GM12878 (cell line): Measurements from ENCODE around the gene FNIP1. TPM values are rescaled to one million over a fixed set of nuclear protein-coding genes. Genes with fewer than 3 reads are reported as not detected.

Source experiments
- ATAC-seq: fragments of 200-7000 bp; cut with Tn5 transposase; 3 replicates; pipeline ENCODE4 v1.9.1; 2020; ENCODE audit warnings: mild to moderate bottlenecking, moderate library complexity
- BruUV-seq: library from RNA; stranded (reverse); fragments of 400-500 nt; replicated peaks from 2 replicates; lab custom pipeline; 2021; lab: Mats Ljungman, UMichigan
- CTCF ChIA-PET: fragments of 300-600 bp; sonication (Branson Sonifier 250); formaldehyde crosslinking; extraction: SDS; loops from one replicate; lab custom pipeline; 2021; ENCODE audit warnings: inconsistent platforms; lab: Yijun Ruan, JAX
- POLR2A ChIA-PET: fragments of 350-600 bp; formaldehyde crosslinking; extraction: SDS; loops from one replicate; lab custom pipeline; 2021; ENCODE audit warnings: inconsistent platforms; lab: Charles Lee
- RAD21 ChIA-PET: fragments of 300-600 bp; sonication (Branson Sonifier 250); formaldehyde crosslinking; loops from one replicate; lab custom pipeline; 2023; ENCODE audit warnings: antibody characterized with exemption; ENCODE audit not compliant: unreplicated experiment; lab: Charles Lee
- SMC1A ChIA-PET: fragments of 300-600 bp; sonication (Branson Sonifier 250); formaldehyde crosslinking; loops from one replicate; lab custom pipeline; 2023; ENCODE audit not compliant: unreplicated experiment, uncharacterized antibody; lab: Charles Lee
- DNase-seq: peaks from one replicate; pipeline ENCODE4 v3.0.0-alpha.2; 2011; ENCODE audit warnings: low read depth, low spot score
- FAIRE-seq: peaks from 3 replicates; lab custom pipeline; 2011; peaks lifted over from hg19 to GRCh38; lab: Jason Lieb, UNC
- H2AFZ ChIP-seq: 2 replicates; pipeline ENCODE4 v1.6.0; 2011; ENCODE audit warnings: low read depth, low read length, control low read depth; ENCODE audit not compliant: control insufficient read depth
- H3K27ac ChIP-seq: 2 replicates; pipeline ENCODE4 v1.5.1; 2011; ENCODE audit warnings: control low read depth; ENCODE audit not compliant: control insufficient read depth, insufficient read depth
- H3K27me3 ChIP-seq, 2 experiments: replicated peaks in 1 of 2; 2 replicates each; pipeline versions ENCODE4 v1.6.0 to v1.6.1; 2011; ENCODE audit warnings: low read length in 1 of 2; ENCODE audit not compliant: control insufficient read depth in 2 of 2, insufficient read depth in 2 of 2
- H3K36me3 ChIP-seq, 2 experiments: 2 replicates each; pipeline ENCODE4 v1.5.1; 2011; ENCODE audit warnings: low read length in 1 of 2; ENCODE audit not compliant: control insufficient read depth in 2 of 2, insufficient read depth in 2 of 2
- H3K4me1 ChIP-seq: 2 replicates; pipeline ENCODE4 v1.6.1; 2011; ENCODE audit warnings: mild to moderate bottlenecking, low read length, moderate library complexity, mixed read lengths; ENCODE audit not compliant: control insufficient read depth, insufficient read depth
- H3K4me2 ChIP-seq: 2 replicates; pipeline ENCODE4 v1.6.0; 2011; ENCODE audit warnings: control low read depth; ENCODE audit not compliant: control insufficient read depth, insufficient read depth
- H3K4me3 ChIP-seq: fragments of 200-600 bp; sonication (generic); 2 replicates; pipeline ENCODE4 v1.5.1; 2016
- H3K79me2 ChIP-seq: 2 replicates; pipeline ENCODE4 v1.6.0; 2011; ENCODE audit warnings: low read length; ENCODE audit not compliant: control insufficient read depth, insufficient read depth
- H3K9ac ChIP-seq: 2 replicates; pipeline ENCODE4 v1.8.0; 2011; ENCODE audit warnings: low read length, control low read depth, mixed read lengths; ENCODE audit not compliant: control insufficient read depth, insufficient read depth
- H3K9me3 ChIP-seq: replicated peaks from 3 replicates; pipeline ENCODE4 v1.5.1; 2011; ENCODE audit warnings: mild to moderate bottlenecking, low read length; ENCODE audit not compliant: control insufficient read depth, insufficient read depth
- H4K20me1 ChIP-seq: 2 replicates; pipeline ENCODE4 v1.6.0; 2011; ENCODE audit not compliant: control insufficient read depth, insufficient read depth
- ASH2L ChIP-seq: fragments of 300-600, 200-600 bp; sonication (generic); IDR thresholded peaks from 2 replicates; pipeline ENCODE4 v1.6.1; 2017; ENCODE audit warnings: low read depth, mild to moderate bottlenecking, borderline replicate concordance
- EGR1 ChIP-seq, 2 experiments: IDR thresholded peaks; 1 replicate in 1 of 2; 2 replicates in 1 of 2; pipeline ENCODE4 v1.6.1; 2011 to 2012; ENCODE audit warnings: low read depth in 2 of 2, low read length in 2 of 2, borderline replicate concordance in 1 of 2, mild to moderate bottlenecking in 1 of 2, moderate library complexity in 1 of 2
- HDGF ChIP-seq: fragments of 450-650 bp; IDR thresholded peaks from 2 replicates; pipeline ENCODE4 v1.6.1; 2016; ENCODE audit warnings: antibody characterized with exemption
- IKZF1 ChIP-seq: fragments of 450-650 bp; conservative IDR thresholded peaks from 2 replicates; pipeline ENCODE4 v1.6.1; 2017; ENCODE audit warnings: antibody characterized with exemption, mild to moderate bottlenecking
- JUNB ChIP-seq: IDR thresholded peaks from 2 replicates; pipeline ENCODE4 v1.6.1; 2016; ENCODE audit warnings: antibody characterized with exemption, mild to moderate bottlenecking
- NR2F1 ChIP-seq: fragments of 450-650 bp; conservative IDR thresholded peaks from 2 replicates; pipeline ENCODE4 v1.6.1; 2017; ENCODE audit warnings: mild to moderate bottlenecking
- RFX5 ChIP-seq: IDR thresholded peaks from 2 replicates; pipeline ENCODE4 v1.6.1; 2011; ENCODE audit warnings: low read depth, low read length, improper control_type of control experiment
- TCF3 ChIP-seq: IDR thresholded peaks from 2 replicates; pipeline ENCODE4 v1.6.1; 2012; ENCODE audit warnings: low read depth, mild to moderate bottlenecking, low read length, borderline replicate concordance; ENCODE audit not compliant: insufficient read depth
- in situ Hi-C: fragments of 300-500 bp; cut with MboI; formaldehyde crosslinking; loops from 9 replicates; pipeline ENCODE4 v1.14.3; 2018; ENCODE audit warnings: mixed read lengths
- intact Hi-C: fragments of 100-400 bp; cut with micrococcal nuclease; formaldehyde crosslinking; loops from one replicate; pipeline ENCODE4 v1.14.2; 2022; ENCODE audit not compliant: unreplicated experiment
- polyA plus RNA-seq, 11 experiments: library from polyadenylated mRNA; depleted of rRNA in 4 of 11; unstranded in 6 of 11; stranded (reverse) in 5 of 11; fragments of >200 nt; fragmentation: Nextera tagmentation in 4 of 11; fragmentation: Illumina TruSeq in 1 of 11; extraction: Ambion mirVana in 4 of 11; extraction: Trizol in 1 of 11; gene quantifications; 1 replicate in 1 of 11; 2 replicates in 10 of 11; pipeline versions ENCODE4 v1.2.1 to v1.2.3, GENCODE V29; 2011 to 2016; ENCODE audit warnings: inconsistent platforms in 2 of 11, missing spikeins in 2 of 11, low read depth in 1 of 11
- total RNA-seq, 4 experiments: library from RNA; depleted of rRNA in 3 of 4; stranded (reverse); fragments of >200 nt in 3 of 4; fragmentation: Illumina TruSeq in 1 of 4; extraction: Trizol in 1 of 4; gene quantifications; 2 replicates each; pipeline versions ENCODE4 v1.2.1 to v1.2.3, GENCODE V29; 2013 to 2021
- TF ChIP-seq, protein P1 (sequence below): fragments of 450-650 bp; IDR thresholded peaks from 2 replicates; pipeline ENCODE4 v1.6.1; 2017; ENCODE audit warnings: low read depth, mild to moderate bottlenecking, moderate library complexity
- TF ChIP-seq, protein P2 (sequence below): IDR thresholded peaks from 2 replicates; pipeline ENCODE4 v1.6.1; 2012; ENCODE audit warnings: low read length, inconsistent platforms

The FNIP1 gene
- total and polyA plus RNA-seq, 10 of the 15 experiments (the other 5 are each of a cell fraction or from before 2014, with no cell fraction given) = 4.3 to 18.0 (median 14.0) TPM

- Histone ChIP-seq H3K79me2 (no peaks in the 10 kb centered on the region), H3K4me3 (no peak overlapping the region), H3K27me3 (no peaks in the 10 kb centered on the region), H3K4me2 (no peak overlapping the region)
- DNase-seq (no peak), ATAC-seq (no peak)
- intact Hi-C loops = no loop called here
- no TSS peak for BruUV-seq
- no peak for TF ChIP-seq RFX5
- TF ChIP-seq EGR1 (IDR thresholded peaks at IDR 0.05; ENCODE audit: borderline replicate concordance in 1 of 2, low read depth in 2 of 2, low read length in 2 of 2) = no peak
- TF ChIP-seq, protein P1, sequence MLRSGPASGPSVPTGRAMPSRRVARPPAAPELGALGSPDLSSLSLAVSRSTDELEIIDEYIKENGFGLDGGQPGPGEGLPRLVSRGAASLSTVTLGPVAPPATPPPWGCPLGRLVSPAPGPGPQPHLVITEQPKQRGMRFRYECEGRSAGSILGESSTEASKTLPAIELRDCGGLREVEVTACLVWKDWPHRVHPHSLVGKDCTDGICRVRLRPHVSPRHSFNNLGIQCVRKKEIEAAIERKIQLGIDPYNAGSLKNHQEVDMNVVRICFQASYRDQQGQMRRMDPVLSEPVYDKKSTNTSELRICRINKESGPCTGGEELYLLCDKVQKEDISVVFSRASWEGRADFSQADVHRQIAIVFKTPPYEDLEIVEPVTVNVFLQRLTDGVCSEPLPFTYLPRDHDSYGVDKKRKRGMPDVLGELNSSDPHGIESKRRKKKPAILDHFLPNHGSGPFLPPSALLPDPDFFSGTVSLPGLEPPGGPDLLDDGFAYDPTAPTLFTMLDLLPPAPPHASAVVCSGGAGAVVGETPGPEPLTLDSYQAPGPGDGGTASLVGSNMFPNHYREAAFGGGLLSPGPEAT = no peak
- TF ChIP-seq, protein P2, sequence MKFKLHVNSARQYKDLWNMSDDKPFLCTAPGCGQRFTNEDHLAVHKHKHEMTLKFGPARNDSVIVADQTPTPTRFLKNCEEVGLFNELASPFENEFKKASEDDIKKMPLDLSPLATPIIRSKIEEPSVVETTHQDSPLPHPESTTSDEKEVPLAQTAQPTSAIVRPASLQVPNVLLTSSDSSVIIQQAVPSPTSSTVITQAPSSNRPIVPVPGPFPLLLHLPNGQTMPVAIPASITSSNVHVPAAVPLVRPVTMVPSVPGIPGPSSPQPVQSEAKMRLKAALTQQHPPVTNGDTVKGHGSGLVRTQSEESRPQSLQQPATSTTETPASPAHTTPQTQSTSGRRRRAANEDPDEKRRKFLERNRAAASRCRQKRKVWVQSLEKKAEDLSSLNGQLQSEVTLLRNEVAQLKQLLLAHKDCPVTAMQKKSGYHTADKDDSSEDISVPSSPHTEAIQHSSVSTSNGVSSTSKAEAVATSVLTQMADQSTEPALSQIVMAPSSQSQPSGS = no peak
- TF ChIP-seq NR2F1 = no peak
- TF ChIP-seq IKZF1 = no peak
- no peak for TF ChIP-seq JUNB
- TF ChIP-seq TCF3 = no peak
- no peak for TF ChIP-seq ASH2L
- no peak for TF ChIP-seq HDGF
- TF ChIP-seq, all 136 proteins: peak for 0
- SMC1A ChIA-PET = no interaction called here
- RAD21 ChIA-PET = no interaction called here
- CTCF ChIA-PET = no interaction called here
- no peak overlapping the region for H3K27ac ChIP-seq
- peaks cover 0 to 4% of the 10 kb centered on the region in 2 experiments; a peak in 1 of 4 replicates for H3K36me3 ChIP-seq
- H3K4me1 ChIP-seq = 0 out of 2 replicates have a peak, but pooled peaks cover 3% of the 10 kb centered on the region
- POLR2A ChIA-PET = no interaction called here
- no peak overlapping the region for H2AFZ ChIP-seq
- no peak overlapping the region for H3K9ac ChIP-seq
- no peaks in the 10 kb centered on the region for H4K20me1 ChIP-seq
- no peaks in the 10 kb centered on the region for H3K9me3 ChIP-seq
- in situ Hi-C loops = no loop called here
- no peak for FAIRE-seq
These were observed 112.2 kb downstream of the FNIP1 start for GRCh38 chr5:131684595-131684994.
